Stimulated activated CD4-positive, alpha-beta T cell treated with anti-CD3 and anti-CD28 coated beads, Interleukin-12 subunit alpha, Interleukin-12 subunit beta, amount 100 ng/mL, for 48 hours (primary cell): Measurements from ENCODE around the gene SLC66A2.

ENCODE experiments used
- DNase-seq, 3 donors: peaks; one replicate each; pipeline ENCODE4 v3.0.0-alpha.2; 2020; ENCODE audit warnings: low read depth in 2 of 3, low spot score in 1 of 3

Gene SLC66A2

DNA sequence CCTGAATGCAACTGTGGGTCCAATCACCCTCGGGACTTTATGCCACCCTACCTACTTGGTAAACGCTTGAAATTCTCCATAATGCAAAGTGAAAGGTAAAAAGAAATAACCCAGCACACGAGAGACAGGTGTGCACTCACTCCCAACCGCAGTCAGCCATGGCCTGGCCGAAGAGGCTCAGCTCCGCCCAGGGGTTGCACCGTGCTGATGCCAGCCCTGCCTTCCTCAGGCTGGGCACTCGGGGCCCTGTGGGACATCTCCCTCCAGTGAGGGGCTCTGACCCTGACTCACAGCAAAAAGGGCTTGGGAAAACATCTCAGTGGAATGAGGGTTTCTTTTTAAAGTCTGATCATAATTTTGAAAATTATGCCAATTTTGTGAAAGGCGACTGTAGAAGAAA is 13.3 kb downstream of the SLC66A2 start:
- DNase-seq, result no peak

DNA sequence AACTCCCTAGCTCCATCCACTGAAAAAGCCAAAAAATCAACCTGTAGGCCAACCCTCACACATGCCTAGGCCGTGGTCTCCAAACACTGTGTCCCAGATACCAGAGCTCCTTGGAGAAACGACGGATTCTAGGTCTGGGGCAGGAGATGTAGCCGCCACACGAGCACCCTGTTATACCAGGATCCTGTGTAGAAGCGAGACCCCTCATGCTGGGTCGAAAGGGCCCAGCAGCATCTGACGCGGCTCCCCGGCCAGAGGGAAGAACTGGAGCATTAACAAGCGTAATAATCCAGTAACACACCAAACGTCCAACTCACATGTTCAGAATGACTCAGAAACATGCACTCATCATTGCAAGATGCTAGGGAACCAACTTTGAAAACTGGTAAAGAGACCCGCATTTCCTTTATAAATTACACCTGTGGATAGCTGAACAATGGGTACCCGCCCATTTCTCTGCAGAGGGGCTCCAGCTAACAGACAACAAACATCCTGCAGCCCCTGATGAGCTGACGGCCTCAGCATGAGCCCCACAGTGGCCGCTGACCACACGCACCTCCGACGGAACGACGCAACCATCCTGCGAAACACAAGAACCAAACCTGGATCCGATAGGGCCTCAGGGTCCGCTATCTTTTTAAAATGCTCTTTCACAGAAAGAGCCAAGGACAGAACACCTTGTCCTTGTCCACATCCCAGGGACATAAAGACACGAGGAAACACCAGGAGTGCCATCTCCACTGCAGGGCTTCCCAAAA is 14.2 kb downstream of the SLC66A2 start:
- no peak for DNase-seq

DNA sequence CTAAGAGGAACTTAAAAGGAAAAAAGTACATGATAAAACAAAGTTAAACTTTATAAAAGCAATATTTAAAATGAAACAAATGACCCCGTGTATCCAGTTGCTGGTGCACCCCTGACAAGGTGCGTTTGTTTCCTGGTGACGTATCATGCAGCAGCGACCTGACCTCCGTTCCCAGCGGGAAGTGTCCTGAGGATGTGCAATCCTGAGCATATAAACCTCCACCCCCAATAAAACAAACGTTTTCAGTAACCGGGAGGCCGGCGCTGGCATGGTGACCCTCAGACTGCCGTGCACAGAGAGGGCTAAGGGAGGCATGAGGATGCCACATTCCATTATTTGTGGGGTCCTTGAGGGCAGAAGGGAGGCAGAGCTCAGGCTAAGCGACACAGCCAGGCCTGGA is 14.8 kb downstream of the SLC66A2 start:
- no peak for DNase-seq

DNA sequence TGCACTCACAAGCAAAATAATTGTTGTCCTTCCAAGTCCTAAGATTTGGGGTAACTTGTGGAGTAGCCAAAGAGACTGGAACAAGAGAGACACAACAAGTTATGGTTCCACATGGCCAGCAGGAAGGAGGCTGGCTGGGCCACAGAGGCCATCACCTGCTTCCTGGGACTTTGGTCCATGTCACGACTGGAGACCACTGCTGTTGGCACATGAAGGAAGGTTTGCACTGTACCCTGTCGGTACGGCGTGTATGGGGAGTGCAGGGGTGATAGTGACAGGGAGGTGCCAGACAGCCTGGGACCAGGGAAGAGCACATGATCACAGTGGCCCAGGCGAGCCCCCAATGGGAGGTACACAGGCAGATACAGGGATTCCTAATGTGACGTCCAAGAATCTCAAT is 15.5 kb downstream of the SLC66A2 start:
- DNase-seq, result no peak

DNA sequence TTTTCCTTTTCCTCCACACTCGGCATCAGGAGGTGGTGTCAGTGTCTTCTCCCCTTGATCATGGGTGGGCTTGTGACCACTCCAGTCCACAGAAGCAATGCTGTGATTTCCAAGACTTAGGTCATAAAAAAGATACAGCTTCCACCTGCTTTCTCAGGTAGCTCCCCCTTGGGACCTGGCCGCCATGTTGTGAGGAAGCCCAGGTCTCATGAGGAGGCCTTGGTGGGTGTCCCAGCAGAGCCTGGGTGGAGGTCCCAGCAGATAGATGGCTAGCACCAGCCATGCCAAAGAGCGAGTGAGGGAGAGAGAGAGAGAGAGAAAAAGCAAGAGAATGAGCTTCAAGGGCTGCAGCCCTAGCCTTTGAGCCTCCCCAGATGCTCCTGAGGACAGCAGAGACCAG is 16.0 kb downstream of the SLC66A2 start:
- DNase-seq, result no peak

DNA sequence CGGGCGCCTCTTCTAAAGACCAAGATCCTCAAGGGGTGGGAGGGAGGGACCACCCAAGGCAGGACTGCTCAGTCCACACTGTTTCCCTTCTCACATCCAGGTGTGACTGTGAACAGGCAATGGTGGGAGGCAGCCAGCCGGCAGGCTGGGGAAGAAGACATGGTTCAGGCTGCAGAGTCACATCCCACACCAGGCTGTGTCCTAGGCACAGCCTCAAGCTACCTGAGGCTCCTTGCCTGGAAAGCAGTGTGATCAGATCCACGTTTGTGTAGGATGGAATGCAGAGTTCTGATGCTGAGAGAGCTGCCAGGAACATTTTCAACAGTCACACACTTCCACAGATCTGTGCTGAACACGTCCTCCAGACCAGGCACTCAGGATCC is 16.4 kb downstream of the SLC66A2 start:
- no peak for DNase-seq

DNA sequence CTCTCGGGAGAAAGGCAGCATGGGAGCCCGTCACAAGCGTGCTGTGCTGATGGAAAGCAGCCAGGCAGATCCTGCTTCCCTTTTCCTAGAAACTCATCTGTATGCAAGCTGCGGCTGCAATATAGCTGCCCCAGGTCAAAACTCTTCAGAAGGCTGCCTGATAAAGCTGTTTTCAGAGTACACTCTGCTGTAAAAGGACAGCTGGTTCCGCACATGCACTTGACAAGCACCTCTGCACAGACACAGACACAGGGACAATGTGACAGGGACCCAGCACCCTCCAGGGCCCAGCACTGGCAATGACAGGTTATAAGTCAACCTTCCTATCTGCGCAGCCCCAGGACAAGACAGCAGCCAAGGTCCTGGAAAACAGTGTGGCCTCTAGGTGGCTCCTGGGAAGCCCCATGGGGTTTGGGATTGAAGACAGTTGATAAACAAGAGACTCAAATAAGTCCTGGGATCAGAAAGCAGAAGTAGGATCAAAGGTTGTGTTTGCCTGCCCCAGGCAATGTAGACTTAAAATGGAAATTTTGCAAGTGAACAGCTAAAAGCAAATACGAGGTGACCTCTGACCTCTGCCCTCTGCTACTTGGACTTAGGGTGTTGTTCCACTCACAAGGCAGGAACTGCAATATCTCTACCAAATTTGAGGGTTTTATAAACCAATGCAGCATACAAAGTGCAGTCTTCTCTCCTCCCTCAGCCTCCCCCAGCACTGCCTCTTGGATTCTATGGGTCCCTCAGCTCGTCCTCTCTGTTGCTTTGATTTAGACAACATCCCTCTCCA is 16.9 kb downstream of the SLC66A2 start:
- no peak for DNase-seq

DNA sequence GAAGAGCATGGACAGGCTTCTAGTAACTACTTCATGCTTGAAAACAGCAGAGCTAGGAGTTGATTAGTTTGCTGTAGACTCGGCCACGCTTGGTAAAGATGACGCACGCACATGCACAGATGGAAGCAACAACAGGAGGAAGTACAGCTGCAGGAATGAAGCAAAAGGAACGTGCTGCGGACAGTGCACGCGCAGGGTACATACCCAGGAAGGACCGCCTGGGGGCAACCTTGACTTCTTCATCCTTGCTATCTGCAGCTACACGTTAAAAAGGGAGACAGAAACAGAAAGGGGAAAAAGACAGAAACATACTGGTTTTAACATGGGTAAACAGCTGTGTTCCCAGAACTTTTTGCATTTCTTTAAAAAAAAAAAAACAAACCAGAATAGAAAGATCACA is 17.7 kb downstream of the SLC66A2 start:
- DNase-seq, result no peak

DNA sequence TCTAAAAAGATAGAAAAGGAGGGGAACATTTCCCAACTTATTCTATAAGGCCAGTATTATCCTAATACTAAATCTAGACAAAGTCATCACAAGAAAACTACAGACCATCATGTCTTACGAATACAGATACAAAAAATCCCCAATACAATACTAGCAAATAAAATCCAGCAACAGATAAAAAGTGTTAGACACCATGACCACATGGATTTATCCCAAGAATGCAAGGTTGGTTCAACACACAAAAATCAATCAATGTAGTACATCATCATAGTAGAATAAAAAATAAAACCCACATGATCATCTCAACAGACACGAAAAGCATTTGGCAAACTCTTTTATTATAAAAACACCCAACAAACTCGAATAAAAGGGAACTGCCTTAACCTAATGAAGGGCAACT is 18.5 kb downstream of the SLC66A2 start:
- no peak for DNase-seq

DNA sequence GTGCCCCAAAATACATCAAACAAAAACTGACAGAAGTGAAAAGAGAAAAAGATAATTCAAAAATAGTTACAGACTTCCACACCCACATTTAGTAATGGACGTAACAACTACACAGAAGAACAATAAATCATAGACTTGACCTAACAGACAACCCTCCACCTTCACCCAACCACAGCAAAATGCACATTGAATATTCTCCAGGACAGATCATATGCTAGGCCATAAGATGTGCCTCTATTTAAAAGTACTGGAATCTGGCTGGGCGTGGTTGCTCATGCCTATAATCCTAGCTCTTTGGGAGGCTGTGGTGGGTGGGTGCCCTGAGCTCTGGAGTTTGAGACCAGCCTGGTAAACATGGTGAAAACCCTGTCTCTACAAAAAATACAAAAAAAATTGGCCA is 20.0 kb downstream of the SLC66A2 start:
- DNase-seq, result no peak

DNA sequence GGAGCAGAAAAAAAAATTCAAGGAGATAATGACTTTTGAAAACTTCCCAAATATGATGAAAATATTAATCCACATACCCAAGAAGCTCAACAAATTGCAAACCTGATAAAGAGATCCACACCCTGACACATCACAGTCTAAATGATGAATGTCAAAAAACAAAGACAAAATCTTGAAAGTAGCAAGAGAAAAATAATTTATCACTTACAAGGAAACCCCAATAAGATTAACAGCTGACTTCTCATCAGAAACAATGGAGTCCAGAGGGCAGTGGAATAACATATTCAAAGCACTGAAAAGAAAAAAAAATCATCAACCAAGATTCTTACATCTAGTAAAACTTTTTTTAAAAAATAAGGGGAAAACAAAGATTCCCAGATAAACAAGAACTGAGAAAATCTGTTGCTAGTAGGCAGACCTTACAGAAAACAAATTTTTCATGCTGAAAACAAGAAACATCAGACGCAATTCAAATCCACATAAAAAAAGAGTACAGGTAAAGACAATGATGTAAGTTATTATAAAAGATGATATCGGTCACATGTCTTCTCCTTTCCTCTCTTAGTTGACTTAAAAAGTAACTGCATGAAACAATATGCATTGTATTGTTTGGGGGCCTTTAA is 21.3 kb downstream of the SLC66A2 start:
- no peak for DNase-seq

DNA sequence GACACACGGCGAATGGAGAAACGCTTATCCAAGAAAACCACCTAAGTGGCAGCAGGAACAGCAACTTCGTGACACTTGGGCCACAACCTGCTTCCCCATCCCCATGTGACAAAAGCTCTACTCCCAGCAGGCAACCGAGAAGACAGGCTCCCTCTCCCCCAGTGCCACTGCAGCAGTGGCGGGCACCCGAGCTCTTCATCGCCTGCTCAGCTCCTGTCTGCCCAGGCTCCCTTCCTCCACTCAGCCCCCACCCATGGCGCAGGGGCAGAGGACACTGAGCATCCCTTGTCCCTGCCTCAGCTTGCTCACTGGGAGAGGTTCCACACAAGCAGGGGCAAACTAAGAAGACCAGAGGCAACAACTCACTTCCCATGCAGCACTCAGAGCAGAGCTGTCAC is 22.9 kb downstream of the SLC66A2 start:
- no peak for DNase-seq

DNA sequence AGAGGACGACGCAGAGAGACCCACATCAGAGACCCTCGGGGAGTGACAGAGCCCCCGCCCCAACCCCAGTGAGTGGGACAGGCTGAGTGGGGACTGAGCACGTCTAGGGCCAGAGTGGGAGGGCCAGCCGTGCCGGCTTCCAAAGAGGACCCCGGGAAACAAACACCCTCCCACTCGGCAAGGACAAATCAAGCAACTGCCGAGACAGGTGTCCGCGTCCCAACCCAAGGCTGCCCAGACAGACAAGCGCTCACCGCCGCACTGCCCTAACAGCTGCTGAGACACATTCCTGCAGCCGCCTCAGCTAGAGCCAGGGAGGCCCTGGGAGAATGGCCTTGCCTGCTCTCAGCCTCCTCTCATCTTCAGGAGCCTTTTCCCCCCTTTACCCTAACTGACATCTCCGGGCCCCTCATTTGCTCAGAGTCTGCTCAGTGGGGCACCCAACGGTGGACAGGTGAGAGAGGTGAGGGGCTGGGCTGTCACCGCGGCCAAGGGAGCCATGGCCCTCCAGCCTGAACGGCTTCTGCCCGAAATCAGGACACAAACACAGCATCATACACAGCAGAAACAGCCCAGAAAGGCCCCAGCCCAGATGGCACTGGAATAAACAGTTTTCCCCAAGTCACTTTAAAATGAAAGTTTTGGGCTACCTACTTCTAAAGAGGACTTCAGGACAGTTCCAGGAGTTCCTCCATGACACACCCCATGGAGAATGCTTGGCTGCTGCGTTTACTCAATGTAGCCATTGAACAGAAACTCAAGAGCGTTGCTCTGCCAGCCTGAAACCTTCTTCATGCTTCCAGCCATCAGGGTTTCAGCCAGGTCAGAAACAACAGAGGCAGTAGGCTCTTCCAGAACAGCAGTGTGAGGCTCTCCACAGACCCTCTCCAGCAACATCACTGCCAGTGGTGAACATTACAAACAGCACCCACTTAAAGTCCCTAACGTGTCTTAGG is 23.6 kb downstream of the SLC66A2 start:
- DNase-seq, result no peak

DNA sequence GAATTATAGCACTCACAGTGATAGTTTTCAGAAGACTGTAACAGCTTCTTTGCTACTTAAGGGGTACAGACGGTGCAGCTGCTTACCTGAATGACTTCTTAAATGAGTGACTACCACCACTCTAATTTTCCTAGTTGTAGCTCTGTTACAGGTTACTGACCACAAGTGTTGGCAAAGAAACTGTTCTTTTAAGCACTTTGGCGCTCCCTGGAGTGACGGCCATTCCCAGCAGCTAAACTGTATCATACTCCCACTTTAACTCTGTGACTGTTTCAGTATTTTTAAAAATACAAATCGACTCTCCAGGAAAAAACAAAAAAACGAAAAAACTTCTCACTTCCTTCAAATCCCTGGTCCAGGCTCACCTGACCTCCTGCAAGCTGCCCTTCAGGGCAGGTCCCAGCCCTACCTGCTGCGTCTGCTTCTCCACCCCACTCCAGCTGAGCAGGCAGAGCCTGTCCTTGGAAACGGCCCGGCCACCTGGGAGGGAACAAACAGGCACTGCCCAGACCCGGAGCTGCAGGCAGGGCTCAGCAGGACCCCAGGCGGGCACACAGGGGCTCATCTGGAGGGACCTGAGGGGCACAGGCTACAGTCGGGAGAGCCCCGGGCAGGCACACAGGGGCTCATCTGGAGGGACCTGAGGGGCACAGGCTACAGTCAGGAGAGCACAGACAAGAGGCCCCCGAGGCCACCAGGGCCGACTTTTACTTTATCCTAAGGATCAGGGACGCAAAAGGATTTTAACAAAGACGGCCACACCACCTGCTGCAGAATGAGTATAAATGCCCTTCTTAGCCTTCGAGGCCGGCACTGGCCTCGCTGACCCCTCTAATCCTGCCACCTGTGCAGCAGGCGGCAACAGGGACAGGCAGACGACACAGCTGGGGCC is 24.5 kb downstream of the SLC66A2 start:
- DNase-seq, result no peak

DNA sequence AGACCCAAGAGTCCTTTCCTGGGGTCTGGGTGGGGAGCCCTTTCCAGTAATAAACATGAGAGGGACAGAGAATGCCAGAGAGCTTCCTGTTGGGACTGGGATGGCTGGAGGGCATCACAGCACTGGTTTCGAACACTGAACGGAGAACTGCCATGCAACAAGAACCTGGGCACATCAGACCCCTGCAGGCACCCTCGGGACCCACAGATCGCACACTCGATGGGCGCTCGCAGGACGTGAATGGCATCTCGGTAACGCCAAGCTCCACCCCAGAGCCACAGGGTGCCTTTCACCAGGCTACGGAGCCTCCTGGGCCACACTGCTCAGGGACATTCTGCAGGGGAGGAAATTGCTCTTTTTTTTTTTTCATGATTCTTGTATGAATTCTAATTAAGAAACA is 25.1 kb downstream of the SLC66A2 start:
- no peak for DNase-seq

DNA sequence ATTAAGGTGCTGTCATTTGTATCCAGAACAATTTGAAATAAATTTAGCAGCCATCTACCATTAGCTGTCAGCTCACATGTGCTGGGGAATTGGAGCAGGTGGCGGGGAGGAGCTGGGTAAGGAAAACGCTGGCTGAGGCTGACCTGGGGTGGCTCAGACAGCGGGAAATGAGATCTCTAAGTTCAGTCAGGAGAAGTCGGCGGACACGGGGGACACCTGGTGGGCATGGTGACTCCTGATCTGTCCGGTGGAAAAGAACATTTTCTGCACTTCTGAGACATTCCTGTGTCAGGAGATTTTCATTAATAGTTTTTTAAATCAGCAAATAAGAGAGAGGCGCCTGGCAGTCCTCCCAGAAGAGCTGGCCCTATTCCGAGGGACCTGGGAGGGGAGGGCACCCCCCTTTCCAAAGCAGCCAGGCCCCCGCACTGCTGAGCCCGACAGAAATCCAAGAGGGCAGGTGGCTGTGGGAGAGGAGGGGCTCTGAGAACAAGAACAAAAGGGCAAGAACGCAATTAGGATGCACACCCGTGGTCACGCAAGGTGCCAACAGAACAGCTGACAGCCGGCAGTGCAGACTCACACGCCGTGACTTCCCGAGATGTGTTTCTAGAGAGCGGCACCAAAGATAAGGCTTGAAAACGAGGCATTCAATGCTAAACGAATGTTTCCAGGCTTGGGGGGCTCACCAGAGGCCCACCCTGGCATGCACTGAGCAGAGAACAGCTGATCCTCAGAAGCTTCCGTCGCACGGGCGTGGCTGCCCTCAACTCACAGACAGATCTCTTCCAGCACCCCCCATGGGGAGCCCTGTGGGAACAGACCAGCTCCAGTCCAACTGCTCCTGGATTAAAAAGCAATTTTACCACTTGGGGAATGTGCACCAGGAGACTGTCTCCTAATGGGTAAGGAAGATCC is 26.4 kb downstream of the SLC66A2 start:
- no peak for DNase-seq

DNA sequence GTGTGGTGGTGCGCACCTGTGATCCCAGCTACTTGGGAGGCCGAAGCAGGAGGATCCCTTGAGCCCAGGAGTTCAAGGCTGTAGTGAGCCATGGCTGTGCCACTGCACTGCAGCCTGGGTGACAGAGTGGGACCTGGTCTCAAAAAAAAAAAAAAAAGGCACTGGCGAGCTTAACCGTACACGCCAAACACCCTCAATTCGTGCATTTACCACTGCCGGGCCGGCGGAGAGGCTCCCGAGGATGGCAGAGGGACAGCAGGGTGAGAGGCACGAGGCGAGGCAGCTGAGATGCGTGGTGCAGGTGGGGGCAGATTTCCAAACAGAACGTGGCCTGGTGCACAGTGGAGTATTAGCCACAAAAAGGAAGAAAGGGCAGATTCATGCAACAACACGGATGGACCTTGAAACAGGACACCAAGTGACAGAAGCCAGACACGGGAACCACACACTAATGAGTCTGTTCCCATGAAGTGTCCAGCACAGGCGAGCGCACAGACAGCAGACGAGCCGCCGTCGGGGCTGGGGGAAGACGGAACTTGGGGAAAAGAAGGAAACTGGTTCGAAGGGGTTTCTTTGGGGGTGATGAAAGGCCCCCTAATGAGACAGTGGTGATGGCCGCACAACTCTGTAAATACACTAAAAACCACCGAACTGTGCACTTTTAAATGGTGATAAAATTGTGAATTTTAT is 27.4 kb downstream of the SLC66A2 start:
- no peak for DNase-seq

DNA sequence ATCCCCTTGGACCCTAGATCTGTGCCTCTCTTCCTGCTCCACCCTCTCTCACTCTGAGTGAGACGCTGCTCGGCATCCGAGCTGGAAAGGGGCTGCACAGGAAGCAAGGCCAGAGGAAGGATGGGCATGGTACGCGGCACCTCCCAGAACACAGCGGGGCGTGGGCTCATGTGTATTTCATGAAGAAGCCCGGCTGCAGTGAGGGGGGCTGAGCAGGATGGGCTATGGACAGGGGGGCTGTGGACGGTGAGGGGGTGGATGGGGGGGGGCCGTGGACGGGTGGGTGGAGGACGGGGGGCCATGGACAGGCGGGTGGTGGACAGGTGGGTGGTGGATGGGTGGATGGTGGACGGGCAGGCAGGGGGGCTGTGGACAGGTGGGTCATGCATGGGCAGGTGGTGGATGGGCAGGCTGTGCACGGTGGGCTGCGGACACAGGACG is 28.5 kb downstream of the SLC66A2 start:
- no peak for DNase-seq
